GM19043 (cell line): Measurements from ENCODE around the gene VIPR2.

Source experiments
- ATAC-seq: cut with Tn5 transposase; IDR thresholded peaks from one replicate; pipeline ENCODE4 v1.9.1; 2021; ENCODE audit warnings: low read depth; ENCODE audit not compliant: unreplicated experiment

The VIPR2 gene

GRCh38 chr7:159158888-159159405, 14.3 kb upstream of the VIPR2 start:
- ATAC-seq, result no peak

DNA sequence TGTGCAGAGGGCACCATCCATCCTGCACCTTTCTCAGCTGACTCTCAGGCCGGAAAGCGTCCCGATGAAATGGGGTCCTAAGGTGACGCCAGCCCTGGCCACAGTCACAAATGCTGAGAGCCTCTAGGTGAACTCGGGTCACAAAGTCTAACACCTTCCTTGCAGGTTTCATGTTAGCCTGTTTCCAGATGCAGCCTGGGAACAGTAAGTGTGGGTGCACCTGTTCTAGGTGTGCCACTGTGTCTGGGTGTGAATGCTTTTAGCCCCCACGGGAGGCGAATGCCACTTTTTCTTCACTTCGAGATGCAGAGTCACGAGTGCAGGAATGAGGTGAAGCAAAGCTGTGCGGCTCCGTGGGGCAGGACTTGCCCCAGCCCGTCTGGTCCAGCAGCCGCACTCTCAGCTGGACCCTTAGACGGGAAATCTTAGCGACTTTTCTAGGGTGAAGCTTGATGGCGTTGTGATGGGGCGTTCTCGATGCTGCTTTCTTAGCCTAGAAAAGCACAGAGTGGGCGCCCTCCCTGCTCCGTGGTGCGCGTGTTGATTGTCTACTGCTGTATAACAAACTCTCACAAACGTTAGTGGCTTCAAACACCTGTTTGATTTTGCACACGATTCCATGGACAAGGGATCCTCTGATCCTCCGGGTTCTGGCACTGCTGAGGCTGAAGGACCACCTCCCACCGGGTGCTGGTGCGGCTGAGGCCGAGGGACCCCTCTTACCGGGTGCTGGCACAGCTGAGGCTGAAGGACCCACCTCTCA, 13.6 kb upstream of the VIPR2 start:
- no peak for ATAC-seq

DNA sequence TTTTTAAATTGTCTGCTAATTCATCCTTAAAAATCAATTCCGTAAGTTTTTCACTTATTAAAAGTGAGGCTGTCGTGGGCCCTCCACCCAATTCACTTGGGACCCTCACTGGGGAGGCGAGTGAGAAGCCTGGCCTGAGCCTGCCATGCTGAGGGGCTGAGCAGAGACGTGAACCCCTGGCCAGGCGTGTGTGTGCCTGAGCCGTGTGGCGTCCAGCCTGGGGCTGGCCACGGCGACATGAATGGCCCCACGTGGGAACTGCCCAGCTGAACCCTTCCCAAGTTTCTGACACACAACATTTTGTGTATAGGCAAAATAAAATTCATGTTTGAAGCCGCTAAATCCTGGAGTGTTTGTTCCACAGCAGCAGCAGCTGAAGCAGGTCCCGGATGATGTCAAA, 13.0 kb upstream of the VIPR2 start:
- no peak for ATAC-seq

DNA sequence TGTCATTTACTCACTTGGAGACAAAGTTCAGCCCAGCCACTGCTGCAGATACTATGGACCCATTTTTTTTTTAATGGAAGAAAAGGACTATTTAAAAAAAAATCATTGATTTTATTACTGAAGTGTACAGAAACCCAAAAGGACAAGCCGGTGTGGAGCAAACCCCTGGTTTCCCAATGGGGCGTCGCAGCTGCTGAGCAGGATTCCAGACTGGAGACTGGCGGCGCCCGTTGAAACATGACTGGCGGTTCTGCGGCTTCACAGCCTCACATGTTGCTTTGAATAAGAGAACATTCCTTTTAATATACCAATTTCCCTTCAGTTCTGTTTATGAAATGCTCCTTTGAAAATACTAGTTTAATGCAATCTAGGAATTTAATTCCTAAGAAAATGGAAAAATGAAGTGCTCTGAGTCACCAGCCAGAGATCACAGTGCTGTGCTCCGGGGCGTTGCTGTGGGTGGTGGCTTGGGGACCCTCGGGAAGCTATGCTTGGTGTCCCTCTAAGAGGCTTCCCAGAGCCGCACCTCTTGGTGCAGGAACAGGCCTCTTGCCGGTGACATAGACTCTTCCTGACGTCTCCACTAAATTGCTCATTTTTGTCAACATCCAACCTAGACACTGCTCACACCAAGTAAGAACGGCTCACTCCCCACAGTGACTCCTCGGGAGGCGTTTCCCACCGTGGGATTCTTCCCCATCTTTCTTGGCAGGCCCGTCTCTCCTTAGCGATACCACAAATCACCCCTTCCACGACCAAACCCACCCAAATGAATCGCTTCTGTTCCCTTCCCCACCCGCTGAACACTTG, 12.0 kb upstream of the VIPR2 start:
- no peak for ATAC-seq

DNA sequence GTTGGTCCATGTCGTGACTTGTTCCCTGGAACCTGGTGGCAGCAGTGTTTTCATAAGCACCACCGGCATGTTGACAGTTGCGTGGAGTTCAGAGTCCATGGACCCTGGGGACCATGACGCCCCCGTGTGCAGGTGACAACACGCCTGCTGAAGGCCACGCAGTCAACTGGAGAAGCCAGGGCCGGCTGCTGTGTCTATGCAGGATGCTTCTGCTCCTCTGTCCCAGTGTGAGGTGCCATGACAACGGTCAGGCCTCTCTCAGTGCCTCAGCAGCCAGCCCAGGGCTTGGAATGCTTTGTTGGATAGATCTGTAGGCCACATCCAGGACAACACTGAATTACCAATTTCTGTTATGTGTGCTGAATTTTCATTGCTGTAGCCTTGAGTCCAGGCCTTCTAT, 10.7 kb upstream of the VIPR2 start:
- no peak for ATAC-seq

DNA sequence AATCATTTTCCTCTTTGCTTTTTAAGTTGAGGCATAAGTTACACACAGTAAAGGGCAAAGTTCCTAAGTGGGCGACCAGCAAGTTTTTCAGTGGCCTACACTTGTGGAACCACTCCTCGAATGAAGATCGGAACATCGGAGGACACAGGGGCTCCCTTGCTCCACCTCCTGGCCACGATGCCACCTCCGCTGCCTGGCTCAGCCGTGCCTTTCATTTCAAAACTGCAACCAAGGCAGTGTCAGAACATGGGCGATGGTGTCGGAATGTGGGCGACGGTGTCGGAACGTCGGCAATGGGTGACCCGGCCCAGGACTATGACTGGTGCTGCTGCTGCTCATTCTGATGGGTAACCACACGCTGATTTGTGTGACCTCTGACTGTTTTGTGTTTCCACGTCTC, 9.6 kb upstream of the VIPR2 start:
- no peak for ATAC-seq

DNA sequence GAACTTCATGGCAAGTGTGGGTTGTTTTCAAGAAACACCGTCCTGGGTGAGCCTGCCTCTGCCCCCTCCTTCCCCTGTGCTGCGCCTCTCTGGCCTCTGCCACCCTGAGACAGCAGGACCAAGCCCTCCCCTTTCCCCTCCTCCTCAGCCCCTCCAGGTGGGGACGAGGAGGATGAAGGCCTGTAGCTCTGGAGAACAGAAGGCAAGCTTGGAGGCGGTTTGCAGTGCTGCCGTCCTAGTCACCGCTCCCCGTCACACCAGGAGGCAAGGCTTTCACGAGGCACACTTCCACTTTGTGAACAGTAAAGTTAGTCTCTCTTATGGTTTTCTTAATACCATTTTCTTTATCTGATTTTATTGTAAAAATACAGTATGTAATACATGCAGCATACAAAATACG, 8.8 kb upstream of the VIPR2 start:
- no peak for ATAC-seq

DNA sequence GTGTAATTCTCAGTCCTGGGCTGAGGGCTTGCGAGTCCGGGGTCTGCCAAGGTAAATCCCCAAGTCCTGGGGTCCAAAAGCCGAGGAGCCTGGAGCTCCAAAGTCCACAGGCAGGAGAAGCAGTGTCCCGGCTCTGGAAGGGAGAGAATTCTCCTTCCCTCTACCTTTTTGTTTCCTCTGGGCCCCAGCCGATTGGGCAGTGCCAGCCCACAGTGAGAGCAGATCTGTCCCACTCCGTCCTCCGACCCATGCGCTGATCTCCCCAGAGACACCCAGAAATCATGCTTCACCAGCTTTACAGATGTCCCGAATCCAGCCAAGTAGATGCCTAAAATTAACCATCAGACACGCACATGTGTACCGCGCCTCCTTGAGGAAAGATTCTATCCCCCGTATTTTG, 8.1 kb upstream of the VIPR2 start:
- ATAC-seq, result no peak

DNA sequence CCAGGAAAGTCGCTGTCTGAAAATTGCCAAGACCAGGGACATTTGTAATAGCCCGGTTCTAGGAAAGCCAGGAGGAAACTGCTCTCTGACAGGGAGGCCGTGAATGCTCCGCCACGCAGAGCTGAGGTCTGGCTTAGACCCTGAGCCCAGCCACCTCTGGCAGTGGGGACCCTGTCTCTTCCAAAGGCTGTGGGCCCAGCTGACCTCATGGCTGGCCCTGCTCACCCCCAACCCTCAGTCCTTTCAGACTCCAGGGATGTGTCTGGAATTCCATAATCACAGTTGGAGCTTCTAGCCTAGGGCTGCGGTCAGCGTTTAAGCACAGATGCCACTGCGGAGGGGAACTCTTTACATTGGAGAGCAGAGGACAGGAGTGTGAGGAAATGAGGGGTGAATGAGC, 6.6 kb upstream of the VIPR2 start:
- no peak for ATAC-seq

GRCh38 chr7:159149488-159149887, 4.8 kb upstream of the VIPR2 start:
- ATAC-seq, result no peak

DNA sequence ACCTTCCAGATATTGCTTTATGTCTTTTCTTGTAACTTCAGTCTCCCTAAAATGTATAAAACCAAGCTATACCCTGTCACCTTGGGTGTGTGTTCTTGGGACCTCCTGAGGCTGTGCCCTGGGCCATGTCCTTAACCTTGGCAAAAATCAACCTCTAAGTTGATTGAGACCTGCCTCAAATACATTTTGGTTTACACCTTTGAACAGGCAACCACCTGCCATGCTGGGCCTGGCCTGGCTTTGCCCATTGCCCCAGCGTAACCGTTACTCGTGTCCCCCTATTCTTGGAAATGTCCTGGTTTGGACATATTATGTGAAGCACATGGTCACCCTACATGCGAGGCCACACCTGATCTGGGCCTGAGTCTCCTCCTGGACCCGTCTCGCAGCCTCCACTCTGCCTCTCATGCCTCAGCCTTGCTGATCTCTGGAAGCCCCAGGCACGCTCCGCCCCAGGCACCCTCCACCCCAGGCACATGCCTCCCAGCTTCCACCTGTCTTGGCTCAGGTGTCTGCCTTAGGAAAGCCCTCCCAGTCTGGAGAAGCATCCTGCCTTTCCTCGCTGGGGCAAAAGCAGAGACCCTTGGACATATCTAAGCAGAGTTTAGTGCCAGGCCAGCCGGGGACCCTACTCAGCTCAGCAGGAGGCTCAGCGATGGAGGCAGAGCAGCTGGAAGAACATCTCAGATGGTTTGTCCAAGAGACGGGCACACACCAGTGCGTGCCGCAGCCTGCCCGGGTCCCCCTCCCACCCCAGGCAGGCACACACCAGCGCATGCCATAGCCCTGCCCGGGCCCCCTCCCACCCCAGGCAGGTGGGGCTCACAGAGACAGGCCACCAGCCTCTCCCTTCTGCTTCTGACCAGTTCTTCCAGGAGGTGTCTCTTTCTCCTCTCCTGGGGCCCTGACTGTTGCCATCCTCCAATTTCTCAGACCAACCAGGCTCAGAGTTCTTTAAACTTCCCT, 4.0 kb upstream of the VIPR2 start:
- ATAC-seq, result no peak

DNA sequence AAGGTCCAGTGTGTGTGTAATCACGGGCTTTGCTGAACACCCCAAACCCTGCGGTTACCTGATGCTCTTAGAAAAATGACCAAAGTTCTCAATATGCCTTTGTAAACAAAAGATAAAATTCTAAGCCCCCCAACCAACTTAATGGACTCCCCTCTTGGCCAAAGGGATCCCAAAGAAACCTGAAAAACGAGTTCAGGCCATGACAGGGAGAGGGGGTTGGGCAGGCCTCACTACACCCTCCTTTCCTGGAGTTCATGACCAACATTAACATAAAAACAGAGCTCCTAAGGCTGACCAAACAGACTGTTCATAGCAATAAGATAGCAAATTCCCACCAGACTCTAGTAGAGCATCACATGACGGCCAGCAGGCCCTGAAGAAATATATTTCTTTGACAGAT, 3.0 kb upstream of the VIPR2 start:
- no peak for ATAC-seq

- no peak for ATAC-seq
These were observed 2.6 kb upstream of the VIPR2 start for GRCh38 chr7:159147246-159147645.

GRCh38 chr7:159146084-159146858, 1.6 kb upstream of the VIPR2 start:
- ATAC-seq, result no peak

DNA sequence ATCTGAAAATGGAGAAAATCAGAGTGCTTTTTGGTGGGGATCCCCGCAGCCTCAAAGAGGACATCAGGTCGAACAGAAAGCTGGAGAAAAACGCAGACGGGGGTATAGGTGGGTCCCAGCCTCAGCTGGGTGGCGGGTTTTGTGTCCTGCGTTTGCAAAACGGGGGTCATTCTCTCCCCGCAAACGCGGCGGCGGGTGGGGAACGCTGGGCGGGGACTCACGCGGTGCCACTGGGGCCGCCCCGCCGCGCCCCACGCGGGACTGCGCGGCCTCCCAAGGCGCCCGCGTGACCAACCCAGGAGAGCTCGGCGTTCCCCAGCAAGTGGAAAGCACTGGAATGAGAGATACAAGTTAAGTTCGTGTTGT, 806 bp upstream of the VIPR2 start:
- no peak for ATAC-seq

DNA sequence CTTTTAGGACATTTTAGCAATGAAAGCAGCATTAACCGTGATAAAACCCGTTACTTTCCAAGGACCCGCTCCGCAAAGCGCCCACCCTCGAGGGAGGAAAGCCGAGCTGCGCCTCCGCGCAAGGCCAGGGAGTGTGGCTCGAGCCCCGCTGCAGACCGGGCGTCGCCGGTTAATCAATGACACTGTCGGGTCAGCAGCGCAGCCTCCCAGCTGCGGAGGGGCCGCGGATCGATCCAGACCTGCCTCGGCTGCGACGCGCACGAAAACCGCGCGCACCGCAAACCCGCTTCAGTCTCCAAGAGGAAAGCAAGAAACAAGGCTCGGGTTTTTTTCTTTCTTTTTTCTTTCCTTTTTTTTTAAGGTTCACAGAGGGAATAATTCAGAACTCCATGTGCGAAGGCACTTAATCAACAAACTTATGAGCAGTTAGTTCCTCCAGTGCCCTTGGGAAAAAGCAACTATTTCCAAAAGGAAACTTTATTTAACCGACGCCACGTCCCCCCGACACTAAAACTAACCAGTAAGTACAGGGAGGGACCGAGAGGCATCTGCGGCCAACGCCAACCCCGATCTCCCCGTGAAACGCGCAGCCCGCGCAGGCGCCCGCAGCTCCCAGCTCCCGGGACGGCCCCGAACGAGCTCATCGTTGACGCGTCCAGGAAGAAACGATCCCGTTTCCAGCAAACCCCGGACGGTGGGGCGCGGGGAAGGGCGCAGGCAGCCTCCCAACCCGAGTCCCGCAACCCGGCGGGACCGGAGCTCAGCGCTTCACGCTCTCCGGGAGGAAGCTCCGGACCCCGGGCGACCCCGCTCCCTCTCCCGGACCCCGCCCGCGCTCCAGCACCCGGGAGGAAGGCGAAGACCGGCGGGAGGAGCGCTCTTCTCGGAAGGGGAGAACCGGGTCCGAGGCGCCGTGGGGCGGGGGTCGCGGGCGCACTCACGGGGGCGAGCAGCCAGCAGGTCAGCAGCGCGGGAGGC, 598 bp downstream of the VIPR2 start:
- ATAC-seq, result no peak

- ATAC-seq, result no peak
These were observed 1.9 kb downstream of the VIPR2 start for GRCh38 chr7:159142730-159143129.

- no peak for ATAC-seq
These were observed 2.5 kb downstream of the VIPR2 start for GRCh38 chr7:159142199-159142598.

DNA sequence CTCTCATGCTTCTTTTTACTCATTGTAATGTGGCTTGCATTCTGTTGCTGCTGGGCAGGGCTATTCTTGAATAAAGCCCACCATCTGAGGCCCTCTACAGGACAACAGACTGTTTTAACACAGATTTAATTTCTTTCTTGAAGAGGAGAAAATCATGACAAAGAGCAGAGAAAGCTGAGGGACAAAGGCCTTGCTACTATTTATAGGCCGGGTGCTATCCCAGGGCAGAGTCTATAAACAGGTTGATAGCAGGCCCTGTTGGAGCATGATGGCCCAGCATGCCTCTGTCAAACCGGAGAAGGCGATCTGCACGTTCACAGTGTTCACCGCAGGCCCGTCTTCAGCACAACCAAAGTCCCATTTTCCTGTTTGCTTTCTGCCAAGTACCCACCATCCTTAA, 3.0 kb downstream of the VIPR2 start:
- no peak for ATAC-seq
